ENCODE data around the gene ZMAT5. TPM values are rescaled to one million over a fixed set of nuclear protein-coding genes. Genes with fewer than 3 reads are reported as not detected.

ZMAT5 gene
- total and polyA plus RNA-seq, 2 of the 13 experiments (the other 11 are each of a cell fraction or from before 2014, with no cell fraction given), result 20.7 to 27.8 TPM

- H2AFZ ChIP-seq (ENCODE audit: low read length), result no peak overlapping the region
- FAIRE-seq, result no peak
- H3K27me3 ChIP-seq (ENCODE audit: control insufficient read depth in 1 of 2, insufficient read depth in 2 of 2, low read length in 2 of 2), result no peaks in the 10 kb centered on the region
- CTCF ChIA-PET (ENCODE audit: low intra/inter-chr PET ratio, low total read pairs), result no interaction called here
- in situ Hi-C loops (cut with HindIII; ENCODE audit: extremely low pct_ligation_motif_present, low pct_unique_long_range_greater_than_20kb) (no loop called here), intact Hi-C loops (cut with micrococcal nuclease; ENCODE audit: unreplicated experiment) (no loop called here)
- peaks cover 21 to 54% of the 10 kb centered on the region in 2 experiments for H3K36me3 ChIP-seq (replicated peaks in 1 of 2; ENCODE audit: control insufficient read depth in 1 of 2, insufficient read depth in 2 of 2, low read length in 2 of 2)
- H3K4me1 ChIP-seq (ENCODE audit: insufficient read depth, low read length), result peaks cover 40% of the 10 kb centered on the region
- no peak overlapping the region for H3K4me2 ChIP-seq (ENCODE audit: low read depth, low read length)
- no peak for DNase-seq (ENCODE audit: low spot score)
- H3K4me3 ChIP-seq (replicated peaks in 1 of 3; ENCODE audit: insufficient read depth in 1 of 3, low read depth in 2 of 3, low read length in 3 of 3), result no peak overlapping the region
- H3K79me2 ChIP-seq (ENCODE audit: insufficient read depth, low read length), result no peaks in the 10 kb centered on the region
- no peak overlapping the region for H3K27ac ChIP-seq (ENCODE audit: extremely low read length, insufficient read depth, low read length)
- TF ChIP-seq ZNF18 (CRISPR knock-in tag; IDR thresholded peaks at IDR 0.05; ENCODE audit: insufficient replicate concordance) (no peak), AKNA (CRISPR knock-in tag; IDR thresholded peaks at IDR 0.05; ENCODE audit: borderline replicate concordance) (no peak), NKX3-1 (CRISPR knock-in tag; IDR thresholded peaks at IDR 0.05) (no peak), NBN (conservative IDR thresholded peaks at IDR 0.05) (no peak), RFX3 (CRISPR knock-in tag; IDR thresholded peaks at IDR 0.05) (no peak), EP300 (IDR thresholded peaks at IDR 0.05; ENCODE audit: low read depth in 2 of 2, low read length in 2 of 2) (no peak), EP300 (CRISPR knock-in tag; IDR thresholded peaks at IDR 0.05; ENCODE audit: borderline replicate concordance) (no peak), ZNF816 (CRISPR knock-in tag; IDR thresholded peaks at IDR 0.05; ENCODE audit: borderline replicate concordance) (no peak), MYC (CRISPR knock-in tag; IDR thresholded peaks at IDR 0.05; ENCODE audit: borderline replicate concordance) (no peak), KDM5B (CRISPR knock-in tag; IDR thresholded peaks at IDR 0.05; ENCODE audit: borderline replicate concordance) (no peak)
- no TSS peak for BruUV-seq (replicated peaks)
- no peaks in the 10 kb centered on the region for H3K9me3 ChIP-seq (ENCODE audit: low read length)
- POLR2A ChIA-PET, result interaction anchor here (1.0 kb wide), 1 partner anchor 9 kb away, joined by 4 read pairs; no protein-coding TSS in a partner anchor
- no peak for ATAC-seq
- WGBS (ENCODE audit: low lambda C conversion rate), result 92% methylated on average over 5 of the region's 5 CpGs
- no peak overlapping the region for H3K9ac ChIP-seq (ENCODE audit: insufficient read depth, low read depth, low read length)
- no peaks in the 10 kb centered on the region for H4K20me1 ChIP-seq (ENCODE audit: insufficient read depth, low read length)
These were observed 28.9 kb upstream of the ZMAT5 start for GRCh38 chr22:29795663-29796062.
